ENCODE measurements around the gene HK3. TPM values are rescaled to one million over a fixed set of nuclear protein-coding genes. Genes with fewer than 3 reads are reported as not detected.

The HK3 gene
- total RNA-seq: 0.31 TPM

GRCh38 chr5:176899296-176899891 lies at the start of gene HK3:
HK3 (minus strand) TSS chr5:176899346; CDS start chr5:176896159, 3,187 bp downstream.

Other genes starting within 250 kb of the HK3 start
- 11.6 TPM for gene UNC5A, start 88.8 kb downstream of the HK3 start, total RNA-seq
- gene UIMC1, start 107.4 kb upstream of the HK3 start, total RNA-seq: 77.3 TPM
- 60.4 TPM for gene ZNF346, start 123.3 kb upstream of the HK3 start, total RNA-seq
- gene FGFR4, start 187.6 kb upstream of the HK3 start, total RNA-seq: 4.1 TPM
- gene NSD1, start 234.4 kb upstream of the HK3 start, total RNA-seq: 126 TPM